Testis (tissue), 2 donors: Measurements from ENCODE around the gene TRIM29.

Source experiments
- POLR2A ChIP-seq: fragments of 450-650 bp; IDR thresholded peaks from one replicate; pipeline ENCODE4 v1.6.1; 2017; ENCODE audit warnings: antibody characterized with exemption, mild to moderate bottlenecking, moderate library complexity
- TF ChIP-seq, protein P1 (sequence below), 3 experiments: fragments of 450-650 bp in 2 of 3; fragments of 200-600 bp in 1 of 3; sonication (generic) in 1 of 3; IDR thresholded peaks; one replicate each; pipeline ENCODE4 v1.5.1; 2016 to 2019; ENCODE audit warnings: antibody characterized with exemption in 3 of 3, mild to moderate bottlenecking in 2 of 3, moderate library complexity in 1 of 3

DNA sequence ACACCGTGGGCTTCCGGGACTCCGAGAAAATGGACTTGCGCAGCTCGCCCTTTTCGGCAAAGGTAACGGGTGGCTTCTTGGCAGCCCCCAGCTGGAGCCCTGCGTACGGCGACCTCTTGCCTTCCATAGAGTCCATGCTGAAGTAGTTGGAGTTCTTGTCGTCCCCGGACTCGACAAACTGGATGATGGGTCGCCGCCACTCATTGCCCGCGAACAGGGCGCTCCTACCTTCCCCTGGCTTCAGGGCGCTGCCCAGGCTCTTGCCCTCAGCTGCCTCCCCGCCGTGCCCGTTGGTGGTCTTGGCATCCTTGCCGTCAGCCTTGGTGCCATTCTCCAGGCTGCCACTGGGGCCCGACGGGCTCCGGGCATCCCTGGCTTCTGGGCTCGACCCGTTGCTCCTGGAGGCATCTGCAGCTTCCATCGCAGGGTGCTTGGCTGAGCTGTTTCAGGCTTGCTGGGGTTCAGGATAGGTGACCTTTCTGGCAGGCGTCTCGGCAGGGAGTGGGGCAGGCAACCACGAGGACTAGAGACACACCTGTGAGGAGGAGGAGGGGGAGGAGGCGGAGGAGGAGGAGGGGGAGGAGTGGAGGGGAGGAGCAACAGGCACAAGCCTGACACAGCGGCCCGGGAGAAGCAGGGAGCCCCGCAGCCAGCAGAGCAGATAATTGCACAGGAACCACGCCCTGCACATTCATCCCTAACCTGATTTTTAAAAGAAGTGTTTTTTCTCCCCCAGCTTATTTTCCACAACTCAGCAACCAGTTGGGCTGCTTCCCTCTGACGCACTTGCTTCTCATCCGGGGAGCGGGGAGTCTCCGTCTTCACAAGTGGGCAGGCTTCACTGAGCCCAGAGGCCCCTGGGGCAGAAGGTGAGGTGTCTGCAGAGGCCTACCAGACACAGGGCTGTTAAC lies at the start of gene TRIM29:
- TF ChIP-seq, protein P1, sequence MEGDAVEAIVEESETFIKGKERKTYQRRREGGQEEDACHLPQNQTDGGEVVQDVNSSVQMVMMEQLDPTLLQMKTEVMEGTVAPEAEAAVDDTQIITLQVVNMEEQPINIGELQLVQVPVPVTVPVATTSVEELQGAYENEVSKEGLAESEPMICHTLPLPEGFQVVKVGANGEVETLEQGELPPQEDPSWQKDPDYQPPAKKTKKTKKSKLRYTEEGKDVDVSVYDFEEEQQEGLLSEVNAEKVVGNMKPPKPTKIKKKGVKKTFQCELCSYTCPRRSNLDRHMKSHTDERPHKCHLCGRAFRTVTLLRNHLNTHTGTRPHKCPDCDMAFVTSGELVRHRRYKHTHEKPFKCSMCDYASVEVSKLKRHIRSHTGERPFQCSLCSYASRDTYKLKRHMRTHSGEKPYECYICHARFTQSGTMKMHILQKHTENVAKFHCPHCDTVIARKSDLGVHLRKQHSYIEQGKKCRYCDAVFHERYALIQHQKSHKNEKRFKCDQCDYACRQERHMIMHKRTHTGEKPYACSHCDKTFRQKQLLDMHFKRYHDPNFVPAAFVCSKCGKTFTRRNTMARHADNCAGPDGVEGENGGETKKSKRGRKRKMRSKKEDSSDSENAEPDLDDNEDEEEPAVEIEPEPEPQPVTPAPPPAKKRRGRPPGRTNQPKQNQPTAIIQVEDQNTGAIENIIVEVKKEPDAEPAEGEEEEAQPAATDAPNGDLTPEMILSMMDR (IDR thresholded peaks at IDR 0.05): no peak
- TF ChIP-seq POLR2A: no peak
